ENCODE data around the gene PAX9.

The PAX9 gene

GRCh38 chr14:36661506-36662257, at the start of gene PAX9:
PAX9 (plus strand) TSS chr14:36661860; CDS start chr14:36662090, 230 bp downstream.
- peak; percentile 98 for DNase-seq

GRCh38 chr14:36617824-36618223, 43.8 kb upstream of the PAX9 start:
- no peak for DNase-seq

- no peak for DNase-seq
Measured at GRCh38 chr14:36618641-36619040, 43.0 kb upstream of the PAX9 start.

GRCh38 chr14:36619131-36619530, 42.5 kb upstream of the PAX9 start:
- no peak for DNase-seq

- DNase-seq = no peak
Measured at GRCh38 chr14:36619853-36620252, 41.8 kb upstream of the PAX9 start.

GRCh38 chr14:36625014-36625413, 36.6 kb upstream of the PAX9 start:
- DNase-seq = no peak

GRCh38 chr14:36625436-36625835, 36.2 kb upstream of the PAX9 start:
- DNase-seq = no peak

GRCh38 chr14:36626151-36626550, 35.5 kb upstream of the PAX9 start:
- no peak for DNase-seq

GRCh38 chr14:36627981-36628380, 33.7 kb upstream of the PAX9 start:
- no peak for DNase-seq

GRCh38 chr14:36633580-36633979, 28.1 kb upstream of the PAX9 start:
- DNase-seq = no peak

- DNase-seq = peak; percentile 77
Measured at GRCh38 chr14:36646664-36647416, 14.8 kb upstream of the PAX9 start.

- no peak for DNase-seq
Measured at GRCh38 chr14:36647417-36647823, 14.2 kb upstream of the PAX9 start.

- DNase-seq = peak; percentile 79
Measured at GRCh38 chr14:36647824-36648753, 13.6 kb upstream of the PAX9 start.

- DNase-seq = no peak
Measured at GRCh38 chr14:36649872-36650650, 11.6 kb upstream of the PAX9 start.

GRCh38 chr14:36652542-36653201, 9.0 kb upstream of the PAX9 start:
- DNase-seq = no peak

- no peak for DNase-seq
Measured at GRCh38 chr14:36653413-36653812, 8.2 kb upstream of the PAX9 start.

GRCh38 chr14:36653962-36654793, 7.5 kb upstream of the PAX9 start:
- no peak for DNase-seq

- no peak for DNase-seq
Measured at GRCh38 chr14:36654794-36655381, 6.8 kb upstream of the PAX9 start.

GRCh38 chr14:36655571-36655962, 6.1 kb upstream of the PAX9 start:
- DNase-seq = no peak

GRCh38 chr14:36655963-36656686, 5.5 kb upstream of the PAX9 start:
- DNase-seq = peak; percentile 52

Measured in NCI-H2107 (cell line).